Kidney (tissue), 14 donors: Measurements from ENCODE around the gene DNAH17. TPM values are rescaled to one million over a fixed set of nuclear protein-coding genes. Genes with fewer than 3 reads are reported as not detected.

Experiments used
- DNase-seq, 5 donors: peaks; one replicate each; pipeline ENCODE4 v3.0.0-alpha.2; 2013 to 2020
- FAIRE-seq: peaks from 2 replicates; lab custom pipeline; 2012; peaks lifted over from hg19 to GRCh38; lab: Jason Lieb, UNC
- H3K27ac ChIP-seq, 2 donors: one replicate each; pipeline ENCODE4 v1.7.0; 2013; ENCODE audit warnings: low read depth in 2 of 2, low read length in 2 of 2, inconsistent platforms in 1 of 2
- H3K27me3 ChIP-seq: one replicate; pipeline ENCODE4 v1.7.1; 2013; ENCODE audit warnings: low read length, inconsistent platforms; ENCODE audit not compliant: control insufficient read depth, insufficient read depth
- H3K36me3 ChIP-seq, 3 donors: one replicate each; pipeline versions ENCODE4 v1.7.0 to v1.7.1; 2013; ENCODE audit warnings: low read length in 3 of 3, control low read depth in 1 of 3, inconsistent platforms in 1 of 3; ENCODE audit not compliant: insufficient read depth in 3 of 3, control insufficient read depth in 2 of 3
- H3K4me1 ChIP-seq, 3 donors: one replicate each; pipeline versions ENCODE4 v1.7.0 to v1.7.1; 2013; ENCODE audit warnings: low read length in 3 of 3, inconsistent platforms in 1 of 3, low read depth in 1 of 3; ENCODE audit not compliant: control insufficient read depth in 2 of 3, insufficient read depth in 2 of 3
- H3K4me3 ChIP-seq, 3 donors: one replicate each; pipeline versions ENCODE4 v1.7.0 to v1.8.1; 2013; ENCODE audit warnings: low read length in 3 of 3, control low read depth in 1 of 3, inconsistent platforms in 1 of 3
- H3K9ac ChIP-seq, 3 donors: one replicate each; pipeline versions ENCODE4 v1.7.0 to v1.7.1; 2013; ENCODE audit warnings: low read length in 3 of 3, control low read depth in 1 of 3, inconsistent platforms in 1 of 3
- H3K9me3 ChIP-seq, 3 donors: one replicate each; pipeline versions ENCODE4 v1.7.0 to v1.7.1; 2013; ENCODE audit warnings: low read length in 3 of 3, control low read depth in 1 of 3, inconsistent platforms in 1 of 3; ENCODE audit not compliant: control insufficient read depth in 2 of 3, insufficient read depth in 1 of 3
- intact Hi-C: fragments of 100-400 bp; cut with DNase I; formaldehyde crosslinking; loops from one replicate; pipeline ENCODE4 v1.11.1; 2022
- polyA plus RNA-seq: library from polyadenylated mRNA; stranded (reverse); fragments of 350-450 nt; fragmentation: Illumina TruSeq; extraction: RNeasy Lipid Tissue Mini Kit (QIAGEN cat#74804); gene quantifications from one replicate; pipeline ENCODE4 v1.2.3, GENCODE V29; 2014; ENCODE audit warnings: low read depth, low replicate concordance; ENCODE audit not compliant: insufficient read depth
- total RNA-seq: library from RNA; stranded (reverse); fragmentation: NEBNext Ultra II Directional; extraction: Animal tissue kit (Norgen Biotek cat#: 25700); gene quantifications from one replicate; pipeline ENCODE4 v1.2.1, GENCODE V29; 2021
- TF ChIP-seq, protein P1 (sequence below): IDR thresholded peaks from 3 replicates; pipeline ENCODE4 v1.5.1; 2012; ENCODE audit warnings: mild to moderate bottlenecking, moderate library complexity, borderline replicate concordance; ENCODE audit not compliant: insufficient read depth; ENCODE audit errors: extremely low read depth
- donor health status: control.
- donor health status: control.
- donor health status: control.
- donor health status: control.
- donor health status: control.
- donor health status: DM: yes; HTN: yes; CAD: no.
- donor health status: Normal renal cell carcinoma (clear cell type).

DNAH17 gene
- total and polyA plus RNA-seq, 2 donors from 2014 or later = 0.09 to 0.17 TPM

DNA sequence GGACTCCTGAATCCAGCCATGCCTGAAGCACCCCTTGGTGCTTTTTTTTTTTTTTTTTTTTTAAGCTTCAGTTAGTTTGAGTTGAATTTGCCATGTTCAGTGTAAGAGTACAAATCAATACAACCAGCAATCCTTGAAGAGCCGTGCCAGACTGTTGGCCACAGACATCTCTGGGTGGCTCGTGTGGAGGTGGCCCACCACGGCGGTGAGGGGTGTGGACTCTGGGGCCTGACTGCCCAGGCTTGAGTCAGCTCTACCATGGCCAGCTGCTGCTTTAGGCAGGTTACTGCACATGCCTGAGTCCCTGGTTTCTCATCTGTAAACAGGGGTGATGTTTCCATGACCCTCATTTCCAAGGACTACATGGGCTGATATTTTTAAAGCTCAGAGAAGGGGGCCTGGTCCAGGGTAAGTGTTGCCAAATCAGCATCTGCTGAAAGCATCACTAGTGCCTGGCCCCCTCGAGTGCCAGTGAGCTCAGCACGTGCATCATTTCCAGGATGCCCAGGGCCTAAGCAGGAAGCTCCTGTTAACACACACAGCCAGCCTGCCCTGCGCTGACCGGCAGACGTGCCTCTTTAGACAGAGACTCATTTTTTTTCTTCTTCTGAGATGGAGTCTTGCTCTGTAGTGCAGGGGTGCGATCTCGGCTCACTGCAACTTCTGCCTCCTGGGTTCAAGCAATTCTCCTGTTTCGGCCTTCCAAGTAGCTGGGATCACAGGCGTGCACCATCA lies 90.1 kb downstream of the DNAH17 start:
- FAIRE-seq (no peak), DNase-seq (no peak)
- Histone ChIP-seq H3K36me3 (no peaks in the 10 kb centered on the region), H3K27me3 (no peaks in the 10 kb centered on the region), H3K4me3 (no peak overlapping the region), H3K9me3 (no peaks in the 10 kb centered on the region), H3K9ac (no peak overlapping the region), H3K4me1 (no peaks in the 10 kb centered on the region), H3K27ac (no peak overlapping the region)
- intact Hi-C loops = no loop called here
- TF ChIP-seq, protein P1, sequence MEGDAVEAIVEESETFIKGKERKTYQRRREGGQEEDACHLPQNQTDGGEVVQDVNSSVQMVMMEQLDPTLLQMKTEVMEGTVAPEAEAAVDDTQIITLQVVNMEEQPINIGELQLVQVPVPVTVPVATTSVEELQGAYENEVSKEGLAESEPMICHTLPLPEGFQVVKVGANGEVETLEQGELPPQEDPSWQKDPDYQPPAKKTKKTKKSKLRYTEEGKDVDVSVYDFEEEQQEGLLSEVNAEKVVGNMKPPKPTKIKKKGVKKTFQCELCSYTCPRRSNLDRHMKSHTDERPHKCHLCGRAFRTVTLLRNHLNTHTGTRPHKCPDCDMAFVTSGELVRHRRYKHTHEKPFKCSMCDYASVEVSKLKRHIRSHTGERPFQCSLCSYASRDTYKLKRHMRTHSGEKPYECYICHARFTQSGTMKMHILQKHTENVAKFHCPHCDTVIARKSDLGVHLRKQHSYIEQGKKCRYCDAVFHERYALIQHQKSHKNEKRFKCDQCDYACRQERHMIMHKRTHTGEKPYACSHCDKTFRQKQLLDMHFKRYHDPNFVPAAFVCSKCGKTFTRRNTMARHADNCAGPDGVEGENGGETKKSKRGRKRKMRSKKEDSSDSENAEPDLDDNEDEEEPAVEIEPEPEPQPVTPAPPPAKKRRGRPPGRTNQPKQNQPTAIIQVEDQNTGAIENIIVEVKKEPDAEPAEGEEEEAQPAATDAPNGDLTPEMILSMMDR = no peak

DNA sequence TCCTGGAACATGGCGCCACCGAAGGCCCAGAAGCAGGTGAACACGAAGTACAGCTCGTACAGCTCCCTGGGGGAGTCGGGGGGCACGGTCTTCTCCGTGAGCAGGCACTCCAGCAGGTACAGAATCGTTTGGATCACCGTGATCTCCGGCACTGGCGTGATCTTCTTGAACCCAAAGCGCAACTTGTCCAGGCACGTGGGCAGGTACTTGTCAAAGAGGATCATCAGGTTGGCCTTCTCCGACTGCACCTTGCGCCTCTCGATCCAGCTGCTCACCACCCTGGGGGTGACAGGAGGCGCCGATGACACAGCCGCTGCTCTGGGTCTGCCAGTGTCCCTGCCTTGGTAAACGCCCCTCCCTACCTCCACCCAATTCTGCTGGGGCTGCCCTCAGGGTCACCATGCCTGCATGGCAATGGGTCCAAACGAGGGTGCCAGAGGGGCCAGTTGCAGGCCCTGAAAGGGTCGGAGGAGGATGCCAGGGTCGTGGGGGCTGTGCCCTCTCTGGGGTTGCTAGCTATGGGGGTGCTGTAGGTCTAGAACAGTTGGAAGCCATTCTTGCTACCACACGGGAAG lies 90.9 kb downstream of the DNAH17 start:
- no peaks in the 10 kb centered on the region for H3K9me3 ChIP-seq
- DNase-seq (no peak), FAIRE-seq (no peak)
- H3K27me3 ChIP-seq = no peaks in the 10 kb centered on the region
- H3K27ac ChIP-seq = no peak overlapping the region
- no peaks in the 10 kb centered on the region for H3K4me1 ChIP-seq
- intact Hi-C loops = no loop called here
- no peak overlapping the region for H3K9ac ChIP-seq
- no peaks in the 10 kb centered on the region for H3K36me3 ChIP-seq
- TF ChIP-seq, protein P1 = no peak
- H3K4me3 ChIP-seq = no peak overlapping the region

DNA sequence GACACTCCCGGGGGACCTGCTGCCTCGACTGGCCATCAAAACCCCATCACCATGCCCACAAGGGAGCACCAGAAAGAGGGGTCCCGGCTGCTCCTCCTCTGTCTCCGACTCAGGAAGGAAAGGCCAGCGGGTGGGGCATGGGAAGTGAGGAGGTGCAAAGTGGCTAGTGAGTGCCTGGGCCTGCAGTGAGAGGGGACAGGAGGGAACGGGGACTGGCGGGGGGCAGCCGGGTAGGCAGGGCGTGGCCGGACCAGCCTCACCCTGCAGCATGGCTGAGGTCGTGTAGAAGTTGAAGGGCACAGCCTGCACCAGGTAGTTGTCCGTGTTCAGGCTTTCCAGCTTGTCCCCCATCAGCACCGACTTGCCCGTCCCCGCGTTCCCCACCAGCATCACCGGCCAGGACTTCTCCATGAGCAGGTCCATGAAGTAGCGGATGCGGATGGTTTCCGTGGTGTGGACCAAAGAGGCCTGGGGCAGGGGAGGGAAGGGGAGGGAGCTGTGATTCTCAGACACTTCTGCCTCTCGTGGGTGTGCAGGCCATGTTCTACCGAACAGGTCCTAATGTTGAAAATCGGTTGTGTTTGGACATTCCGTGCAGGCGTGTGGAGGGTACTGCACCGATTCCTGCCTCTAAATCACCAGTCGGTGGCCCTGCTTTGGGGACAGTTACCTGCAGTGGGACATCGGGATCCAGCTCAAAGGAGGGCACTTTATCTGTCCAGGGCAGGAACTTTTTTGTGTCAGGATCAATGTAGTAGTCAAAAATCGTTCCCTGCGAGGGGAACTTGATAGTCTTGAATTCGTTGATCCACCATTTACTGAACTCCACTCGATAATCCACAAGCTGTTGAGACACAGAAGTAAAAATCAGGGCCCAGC lies 91.7 kb downstream of the DNAH17 start:
- H3K9ac ChIP-seq = no peak overlapping the region
- TF ChIP-seq, protein P1 = no peak
- intact Hi-C loops = no loop called here
- H3K36me3 ChIP-seq = no peaks in the 10 kb centered on the region
- H3K9me3 ChIP-seq = no peaks in the 10 kb centered on the region
- no peaks in the 10 kb centered on the region for H3K27me3 ChIP-seq
- H3K4me1 ChIP-seq = no peaks in the 10 kb centered on the region
- no peak overlapping the region for H3K27ac ChIP-seq
- H3K4me3 ChIP-seq = no peak overlapping the region
- FAIRE-seq (no peak), DNase-seq (no peak)
